Right lobe of liver (tissue), 4 donors: Measurements from ENCODE around the gene PKM.

Experiments used
- CTCF ChIP-seq, 4 donors: fragments of 200-600 bp in 3 of 4; fragments of 450-650 bp in 1 of 4; IDR thresholded peaks; one replicate each; pipeline versions ENCODE4 v1.5.1 to v1.8.0; 2016 to 2022; ENCODE audit warnings: antibody characterized with exemption in 4 of 4, mild to moderate bottlenecking in 2 of 4
- POLR2A ChIP-seq: fragments of 450-650 bp; IDR thresholded peaks from one replicate; pipeline ENCODE4 v1.6.1; 2017; ENCODE audit warnings: antibody characterized with exemption, mild to moderate bottlenecking
- donor health status: DM: no; HTN: no; CAD: no.
- donor health status: DM: no; HTN: no; CAD: no.
- donor health status: DM: no; HTN: yes; CAD: no.

GRCh38 chr15:72202302-72202701 lies 28.7 kb downstream of the PKM start:
- no peak for TF ChIP-seq POLR2A
- TF ChIP-seq CTCF (IDR thresholded peaks at IDR 0.05): no peak
